ENCODE data around the gene LTBP2.

DNA sequence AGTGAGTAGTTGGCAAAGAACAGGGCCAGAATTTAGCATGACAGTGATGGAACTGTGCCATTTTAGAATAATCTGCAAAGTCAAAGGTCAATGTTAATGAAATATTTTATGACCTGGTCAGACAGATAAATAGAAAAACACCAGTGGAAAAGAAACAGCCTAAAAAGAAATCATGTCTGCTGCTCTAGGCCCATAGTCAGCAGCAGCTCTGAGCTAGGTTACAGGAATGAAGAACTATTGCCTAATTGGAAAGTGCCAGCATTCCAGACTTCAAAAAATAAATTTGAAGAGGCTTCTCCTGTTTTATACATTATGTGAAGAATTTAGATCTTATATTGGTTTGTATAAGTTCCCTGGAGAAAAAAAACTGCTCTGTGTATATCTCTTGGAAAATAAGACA is 128.7 kb downstream of the LTBP2 start:
- no peak for TF ChIP-seq CTCF (conservative IDR thresholded peaks at IDR 0.05)
- TF ChIP-seq EZH2 (IDR thresholded peaks at IDR 0.05; ENCODE audit: low read depth) = no peak

Measured in PC-9 (cell line).